Aortic smooth muscle cell (primary cell): Measurements from ENCODE around the gene KCNC3. TPM values are rescaled to one million over a fixed set of nuclear protein-coding genes. Genes with fewer than 3 reads are reported as not detected.

Experiments
- total RNA-seq: library from RNA; depleted of rRNA; stranded (reverse); fragments of >200 nt; gene quantifications from 2 replicates; pipeline ENCODE4 v1.2.3, GENCODE V29; 2014

The KCNC3 gene
- total RNA-seq: under 0.01 TPM in 2 replicates

DNA sequence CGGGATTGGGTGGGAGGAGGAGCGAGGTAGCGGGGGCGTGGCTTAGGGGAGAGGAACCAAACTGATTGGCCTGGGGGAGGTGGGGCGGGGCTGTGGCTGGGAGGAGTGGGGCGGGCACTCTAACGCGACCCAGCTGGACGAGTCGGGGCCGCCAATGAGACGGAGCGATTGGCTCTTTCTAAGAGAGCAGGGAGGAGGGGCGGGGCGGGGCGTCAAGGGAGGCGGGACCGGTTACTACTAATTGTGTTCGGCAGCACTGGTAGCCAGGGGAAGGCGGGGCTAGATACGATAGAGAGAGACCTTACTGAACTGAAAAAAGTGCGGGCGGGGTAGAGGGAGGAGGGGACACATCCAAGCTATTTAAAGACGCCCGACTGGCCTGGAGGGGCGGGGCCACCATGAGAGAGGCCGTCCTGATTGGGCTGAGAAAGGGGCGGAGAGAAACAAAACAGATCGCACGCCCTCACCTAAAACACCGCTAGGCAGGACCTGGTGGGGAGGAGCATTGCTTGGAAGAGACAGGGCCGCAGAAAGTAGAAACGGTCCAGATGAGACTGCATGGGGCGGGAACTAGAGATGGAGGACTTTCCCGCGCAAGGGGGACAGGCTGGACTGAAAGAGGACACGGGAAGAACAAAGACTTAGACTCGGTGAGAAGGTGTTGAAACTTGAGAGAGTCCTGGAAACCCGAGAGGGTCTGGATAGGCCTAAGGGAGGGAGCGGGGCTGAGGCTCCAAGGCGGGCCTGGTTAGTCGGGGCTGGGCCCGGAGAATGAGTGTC, at the start of gene KCNC3:
Gene KCNC3 (minus strand): TSS at position 232 of the 780 bp plus-strand sequence. CDS start 295 bp downstream, outside the sequence.

GRCh38 chr19:50376166-50377050, 47.2 kb upstream of the KCNC3 start, which contains the start of gene NR1H2:
Gene NR1H2, plus strand, starts transcription at chr19:50376457. Its CDS starts 1,149 bp downstream, at chr19:50377606.

GRCh38 chr19:50365434-50366306, 36.5 kb upstream of the KCNC3 start, which contains the start of gene NAPSA:
Gene NAPSA, minus strand, starts transcription at chr19:50365639. Its CDS starts 18 bp downstream, at chr19:50365621.

Other genes with a start within 250 kb of the KCNC3 start
- gene IZUMO2, start 166.1 kb downstream of the KCNC3 start, total RNA-seq: not detected in 2 replicates
- not detected in 2 replicates for gene MYH14, start 125.8 kb downstream of the KCNC3 start, total RNA-seq
- gene NAPSA, start 36.3 kb upstream of the KCNC3 start, total RNA-seq: 0.06 and 0.13 TPM in 2 replicates
- gene NR1H2, start 47.1 kb upstream of the KCNC3 start, total RNA-seq: 79.9 and 93.8 TPM in 2 replicates
- 17.7 and 31.7 TPM in 2 replicates for gene POLD1, start 55.0 kb upstream of the KCNC3 start, total RNA-seq
- not detected in 2 replicates for gene SPIB, start 89.6 kb upstream of the KCNC3 start, total RNA-seq
- not detected in 2 replicates for gene MYBPC2, start 103.5 kb upstream of the KCNC3 start, total RNA-seq
- 45.0 and 55.3 TPM in 2 replicates for gene EMC10, start 147.1 kb upstream of the KCNC3 start, total RNA-seq
- 0.26 TPM in 1 of 2 replicates, not detected in the other for gene GARIN5A, start 147.5 kb upstream of the KCNC3 start, total RNA-seq
- 35.8 and 38.0 TPM in 2 replicates for gene JOSD2, start 181.8 kb upstream of the KCNC3 start, total RNA-seq
- not detected in 2 replicates for gene ASPDH, start 184.5 kb upstream of the KCNC3 start, total RNA-seq
- under 0.01 and 0.12 TPM in 2 replicates for gene LRRC4B, start 239.1 kb upstream of the KCNC3 start, total RNA-seq